C4-2B (cell line): ENCODE data around the gene RNF10.

ENCODE experiments used
- ZFX ChIP-seq: fragments of 450-650 bp; IDR thresholded peaks from 2 replicates; pipeline ENCODE4 v1.6.1; 2017
- TF ChIP-seq, protein P1 (sequence below): fragments of 450-650 bp; conservative IDR thresholded peaks from 2 replicates; pipeline ENCODE4 v1.5.1; 2017; ENCODE audit warnings: mild to moderate bottlenecking

DNA sequence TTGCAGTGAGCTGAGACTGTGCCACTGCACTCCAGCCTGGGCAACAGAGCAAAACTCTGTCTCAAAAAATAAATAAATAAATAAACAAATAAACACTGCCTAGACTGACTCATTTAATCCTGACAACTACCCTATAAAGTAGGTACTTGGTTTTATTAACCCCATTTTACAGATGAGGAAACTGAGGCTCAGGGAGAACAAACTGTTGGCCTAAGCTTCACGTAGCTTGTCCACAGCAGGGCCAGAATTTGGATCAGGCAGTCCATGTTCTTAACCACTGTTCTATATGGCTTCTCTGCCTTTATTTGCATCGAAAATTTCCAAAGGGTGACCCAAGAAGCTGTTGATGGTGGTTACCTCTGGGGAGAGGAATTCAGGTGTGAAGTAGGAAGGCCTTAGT, 52.7 kb downstream of the RNF10 start:
- TF ChIP-seq, protein P1, sequence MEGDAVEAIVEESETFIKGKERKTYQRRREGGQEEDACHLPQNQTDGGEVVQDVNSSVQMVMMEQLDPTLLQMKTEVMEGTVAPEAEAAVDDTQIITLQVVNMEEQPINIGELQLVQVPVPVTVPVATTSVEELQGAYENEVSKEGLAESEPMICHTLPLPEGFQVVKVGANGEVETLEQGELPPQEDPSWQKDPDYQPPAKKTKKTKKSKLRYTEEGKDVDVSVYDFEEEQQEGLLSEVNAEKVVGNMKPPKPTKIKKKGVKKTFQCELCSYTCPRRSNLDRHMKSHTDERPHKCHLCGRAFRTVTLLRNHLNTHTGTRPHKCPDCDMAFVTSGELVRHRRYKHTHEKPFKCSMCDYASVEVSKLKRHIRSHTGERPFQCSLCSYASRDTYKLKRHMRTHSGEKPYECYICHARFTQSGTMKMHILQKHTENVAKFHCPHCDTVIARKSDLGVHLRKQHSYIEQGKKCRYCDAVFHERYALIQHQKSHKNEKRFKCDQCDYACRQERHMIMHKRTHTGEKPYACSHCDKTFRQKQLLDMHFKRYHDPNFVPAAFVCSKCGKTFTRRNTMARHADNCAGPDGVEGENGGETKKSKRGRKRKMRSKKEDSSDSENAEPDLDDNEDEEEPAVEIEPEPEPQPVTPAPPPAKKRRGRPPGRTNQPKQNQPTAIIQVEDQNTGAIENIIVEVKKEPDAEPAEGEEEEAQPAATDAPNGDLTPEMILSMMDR: no peak
- TF ChIP-seq ZFX: no peak
